Stimulated activated CD8-positive, alpha-beta memory T cell treated with anti-CD3 and anti-CD28 coated beads, Interleukin-4, amount 100 ng/mL, for 1 hour (primary cell): ENCODE measurements around the gene NKAIN1.
"Not testable (repeated sequence)": the region's sequence is repeated elsewhere in the genome, so short reads cannot be mapped to it uniquely, and the experiment has no call there.

ENCODE experiments used
- DNase-seq, 2 donors: peaks; one replicate each; pipeline ENCODE4 v3.0.0-alpha.2; 2020; ENCODE audit warnings: low read depth in 2 of 2, low spot score in 1 of 2

NKAIN1 gene

DNA sequence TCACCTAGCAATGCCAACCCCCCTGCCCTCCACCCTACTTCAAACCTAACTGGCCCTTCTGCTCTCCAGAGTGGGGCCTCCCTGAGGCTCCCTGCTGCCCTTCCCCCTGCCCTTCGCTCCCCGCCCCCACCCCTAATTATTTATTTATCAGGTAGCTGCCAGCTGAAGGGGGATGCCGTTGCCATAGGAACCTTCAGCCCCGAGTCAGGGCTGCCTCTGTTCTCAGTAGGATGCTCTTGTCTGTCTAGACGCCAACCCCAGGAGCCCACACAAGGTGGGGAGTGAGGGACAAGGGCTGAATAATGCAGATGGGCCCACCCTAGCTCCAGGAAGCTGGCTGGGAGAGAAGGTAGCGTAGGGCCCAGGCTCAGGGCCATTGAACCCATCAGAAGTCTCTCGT is 41.1 kb downstream of the NKAIN1 start:
- no peak for DNase-seq

DNA sequence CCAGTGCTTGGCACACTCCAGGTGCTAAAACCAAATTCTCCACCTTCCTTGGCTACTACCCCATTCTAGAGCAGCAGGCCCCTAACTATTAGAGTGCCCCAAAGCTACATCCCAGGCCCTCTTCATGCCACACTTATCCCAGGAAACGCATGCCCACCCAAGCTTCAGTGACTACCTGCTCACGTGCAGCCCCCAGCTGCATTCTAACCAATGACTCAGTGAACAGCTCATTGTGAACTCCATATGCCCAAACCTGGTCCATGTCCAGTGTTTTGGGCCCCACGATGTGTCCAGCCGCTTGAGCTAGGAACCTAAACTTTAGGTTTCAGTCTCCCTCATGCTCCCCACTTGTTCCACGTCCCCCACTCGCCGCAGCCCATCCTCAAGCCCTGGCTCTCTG is 41.5 kb downstream of the NKAIN1 start:
- DNase-seq, result no peak

DNA sequence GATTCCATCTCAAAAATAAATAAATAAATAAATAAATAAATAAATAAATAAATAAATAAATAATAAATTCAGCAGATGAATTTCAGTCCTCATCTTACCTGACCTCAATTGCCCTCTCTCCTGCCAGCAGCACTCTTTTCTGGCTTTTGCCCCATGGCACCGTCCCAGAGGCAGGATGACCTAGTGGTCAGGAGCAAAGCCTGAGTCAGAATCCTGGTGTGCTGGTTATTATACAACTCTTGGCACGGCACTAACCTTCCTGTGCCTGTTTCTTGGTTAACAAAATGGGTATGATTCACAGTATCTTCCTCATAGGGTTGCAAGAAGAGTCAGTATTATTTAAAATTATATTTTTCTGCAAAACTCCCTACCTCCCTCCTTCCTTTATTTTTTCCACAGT is 43.0 kb downstream of the NKAIN1 start:
- DNase-seq, result no peak

DNA sequence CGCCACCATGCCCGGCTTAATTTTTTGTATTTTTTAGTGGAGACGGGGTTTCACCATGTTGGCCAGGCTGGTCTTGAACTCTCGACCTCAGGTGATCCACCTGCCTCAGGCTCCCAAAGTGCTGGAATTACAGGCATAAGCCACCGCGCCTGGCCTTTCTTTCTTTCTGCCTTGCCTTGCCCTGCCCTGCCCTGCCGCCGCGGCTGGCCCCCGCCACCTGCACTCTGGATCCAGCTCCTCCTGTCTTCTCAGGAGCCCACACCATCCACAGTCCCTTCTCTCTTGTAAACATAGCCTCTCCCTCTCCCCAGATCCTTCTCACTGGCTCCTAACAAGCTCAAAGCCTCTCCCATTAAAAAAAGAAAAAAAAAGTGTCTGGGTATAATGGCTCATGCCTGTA is 44.4 kb downstream of the NKAIN1 start:
- DNase-seq, result not testable (repeated sequence)

DNA sequence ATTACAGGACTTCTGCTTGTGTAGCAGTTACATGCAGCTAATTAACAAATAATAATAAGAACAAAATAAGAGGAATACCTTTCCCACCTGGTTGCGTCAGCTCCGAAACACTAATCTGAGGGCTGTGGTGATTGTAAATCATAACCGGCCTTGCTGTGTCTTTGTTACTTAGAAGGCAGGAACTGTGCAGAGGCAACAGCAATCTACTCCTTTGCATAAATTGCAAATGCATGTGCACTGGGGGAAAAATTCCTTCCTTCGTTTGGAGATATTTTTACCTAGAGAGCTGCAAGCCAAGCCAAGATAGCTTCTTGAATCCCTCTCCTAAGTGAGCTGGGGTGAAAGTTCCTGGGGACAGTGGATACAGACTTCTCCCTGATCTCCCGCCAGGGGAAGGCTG is 46.0 kb downstream of the NKAIN1 start:
- no peak for DNase-seq

DNA sequence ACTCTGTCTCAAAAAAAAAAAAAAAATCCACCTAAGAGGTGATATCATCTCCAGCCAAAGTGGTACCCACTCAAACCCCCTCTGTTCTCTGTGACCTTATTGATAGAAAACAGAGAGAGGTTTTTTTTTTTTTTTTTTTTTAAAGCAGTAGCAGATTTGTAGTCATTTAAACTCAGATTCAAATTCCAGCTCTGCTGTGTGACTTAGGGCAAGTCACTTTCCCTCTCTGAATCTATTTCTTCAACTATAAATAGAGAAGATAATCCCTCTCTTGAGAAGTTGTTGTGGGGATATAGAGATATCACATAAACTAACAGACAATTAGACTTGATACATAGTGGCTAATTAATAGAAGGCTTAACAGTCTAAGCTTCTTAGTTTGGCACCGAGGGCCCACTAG is 48.4 kb downstream of the NKAIN1 start:
- DNase-seq, result no peak

DNA sequence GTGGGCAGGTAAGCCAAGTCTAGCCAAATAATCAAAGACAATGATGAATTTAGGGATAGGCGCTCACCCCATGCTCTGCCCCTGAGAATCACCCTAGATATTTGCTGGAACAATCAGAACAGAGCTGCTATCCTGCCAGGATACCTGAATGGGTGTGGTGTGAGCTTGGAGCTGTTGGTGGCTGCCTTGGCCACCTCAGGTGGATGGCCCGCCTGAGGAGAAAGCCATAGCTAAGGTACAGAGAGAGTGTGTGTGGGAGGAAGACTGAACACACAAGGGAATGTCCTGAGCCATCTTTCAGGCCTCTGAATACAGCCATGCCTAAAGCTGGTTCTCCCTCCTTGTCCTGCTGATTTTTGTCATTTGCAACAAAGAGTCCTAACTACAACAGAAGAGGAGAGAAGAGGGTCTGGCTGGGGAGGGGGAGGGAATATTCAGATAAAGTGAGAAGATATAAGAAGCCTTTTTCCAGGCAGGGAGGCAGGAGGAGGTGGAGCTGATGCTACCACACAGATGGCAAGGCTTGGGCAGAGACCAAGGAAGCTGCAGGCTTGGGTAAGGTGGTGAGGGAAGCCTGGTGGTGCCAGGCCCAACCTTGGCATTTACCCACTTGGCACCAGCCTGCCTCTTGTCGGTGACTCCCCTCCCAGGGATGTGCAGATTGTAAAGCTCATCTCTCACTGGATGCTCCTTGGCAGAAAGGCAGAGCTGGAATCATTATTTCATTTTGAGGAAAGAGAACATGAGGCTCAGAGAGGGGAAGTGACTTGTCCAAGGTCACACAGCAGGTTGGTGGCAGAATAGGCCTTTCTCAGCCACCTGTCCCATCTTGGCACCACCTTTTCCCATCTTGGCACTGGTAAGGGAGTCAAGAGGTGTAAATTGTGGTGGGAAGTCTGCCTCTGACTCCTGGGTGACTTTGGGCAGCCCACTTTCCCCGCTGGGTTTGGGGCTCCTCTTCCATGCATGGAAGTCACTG is 49.7 kb downstream of the NKAIN1 start:
- DNase-seq, result no peak

DNA sequence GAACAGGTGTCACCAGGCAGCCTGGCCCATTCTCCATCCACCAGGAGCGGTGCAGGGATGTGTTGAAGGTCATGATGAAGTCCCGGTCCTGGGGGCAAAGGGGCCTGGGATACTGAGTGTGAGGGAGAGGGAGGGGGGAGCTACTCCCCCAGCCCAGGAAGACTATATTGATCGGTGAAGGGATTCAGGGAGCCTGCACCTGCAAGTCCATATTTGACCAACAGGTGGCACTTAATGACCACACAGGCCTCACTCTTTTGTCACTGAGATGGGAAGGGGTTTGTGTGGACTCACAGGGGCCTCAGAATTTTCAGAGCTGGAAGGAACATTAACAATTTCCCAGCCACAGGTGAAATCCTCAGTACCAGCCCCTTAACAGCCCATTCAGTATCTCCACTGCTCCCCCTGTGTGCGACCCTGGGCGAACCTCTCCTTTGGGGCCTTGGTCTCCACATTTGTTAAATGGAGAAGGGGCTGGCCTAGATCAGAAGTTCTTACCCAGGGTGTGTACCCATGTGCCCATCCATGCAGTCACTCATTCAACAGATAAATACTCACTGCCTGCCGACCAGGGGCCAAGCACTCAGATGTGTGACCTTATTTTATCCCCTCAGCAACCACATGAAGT is 55.6 kb downstream of the NKAIN1 start:
- DNase-seq, result no peak

DNA sequence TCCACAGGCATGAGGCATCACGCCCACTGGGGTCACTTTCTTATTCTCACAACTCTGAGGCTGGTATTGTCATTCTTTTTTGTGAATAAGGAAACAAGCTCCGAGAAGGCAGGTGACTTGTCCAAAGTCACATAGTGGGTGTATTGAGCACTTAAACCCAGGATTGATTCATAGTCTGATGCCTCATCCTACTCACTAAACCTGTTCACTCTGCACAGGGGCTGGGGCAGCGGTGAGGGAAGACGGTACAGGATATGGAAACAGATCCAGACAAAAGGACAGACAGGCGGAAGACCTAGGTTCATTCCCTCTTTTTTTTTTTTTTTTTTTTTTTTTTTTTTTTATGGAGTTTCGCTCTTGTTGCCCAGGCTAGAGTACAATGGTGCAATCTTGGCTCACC is 56.6 kb downstream of the NKAIN1 start:
- DNase-seq, result no peak

DNA sequence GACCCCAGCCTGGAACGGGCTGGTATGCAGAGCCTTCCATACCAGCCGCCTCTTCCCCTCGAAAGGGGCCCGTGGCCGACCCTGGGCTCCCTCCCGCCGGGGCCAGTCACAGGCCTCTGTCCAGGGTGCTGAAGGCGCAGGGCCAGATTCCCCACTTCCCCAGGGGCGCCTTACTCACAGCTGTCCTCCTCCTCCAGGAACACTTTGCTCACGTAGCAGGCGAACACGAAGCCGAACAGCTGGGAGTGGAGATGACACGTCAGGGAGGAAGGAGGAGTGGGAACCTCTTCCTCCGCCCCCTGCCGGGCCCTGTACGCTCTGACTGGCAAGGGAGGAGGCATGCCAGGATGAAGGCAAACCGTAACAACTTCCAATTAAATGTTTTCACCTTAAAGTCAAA is 57.3 kb downstream of the NKAIN1 start:
- DNase-seq, result peak in 1 of 2 donors; percentile 10

DNA sequence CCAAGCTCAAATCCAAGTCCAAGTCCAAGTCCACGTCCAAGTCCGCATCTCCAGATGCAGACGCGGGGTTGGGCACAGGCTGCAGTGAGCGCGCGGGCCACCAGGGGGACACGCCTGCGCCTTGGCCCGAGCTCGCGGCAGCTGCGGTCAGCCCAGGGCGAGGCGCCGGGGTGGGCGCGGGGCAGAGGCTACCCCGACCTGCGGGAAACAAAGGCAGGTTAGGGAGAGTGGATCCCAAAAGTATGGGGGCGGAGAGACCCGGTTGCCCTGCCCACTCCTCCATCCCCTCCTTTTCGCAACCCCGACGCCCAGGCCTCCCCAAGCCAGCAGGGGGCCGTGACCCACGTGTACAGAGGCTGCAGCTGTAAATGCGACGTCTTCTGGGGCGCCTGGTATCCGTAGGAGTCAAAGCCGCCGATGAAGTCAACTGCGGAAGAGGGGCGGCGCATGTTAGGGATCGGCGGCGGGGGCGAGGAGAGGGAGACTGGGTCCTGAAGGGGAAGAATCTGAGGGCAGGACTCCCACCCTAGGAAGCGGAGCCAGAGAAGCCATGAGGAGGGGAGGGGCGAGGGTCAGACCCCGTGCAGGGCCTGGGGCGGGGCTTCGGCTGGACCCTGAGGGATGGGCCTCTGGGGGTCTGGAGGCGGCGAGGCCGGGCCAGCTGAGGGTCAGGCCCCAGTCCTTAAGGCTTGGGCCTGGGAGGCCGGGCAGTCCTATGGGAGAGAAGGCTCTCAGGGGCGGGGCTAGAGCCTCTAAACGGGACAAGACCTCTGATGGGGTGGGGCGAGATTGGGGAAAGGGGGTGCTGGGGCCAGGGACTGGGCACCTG is 58.0 kb downstream of the NKAIN1 start:
- no peak for DNase-seq

DNA sequence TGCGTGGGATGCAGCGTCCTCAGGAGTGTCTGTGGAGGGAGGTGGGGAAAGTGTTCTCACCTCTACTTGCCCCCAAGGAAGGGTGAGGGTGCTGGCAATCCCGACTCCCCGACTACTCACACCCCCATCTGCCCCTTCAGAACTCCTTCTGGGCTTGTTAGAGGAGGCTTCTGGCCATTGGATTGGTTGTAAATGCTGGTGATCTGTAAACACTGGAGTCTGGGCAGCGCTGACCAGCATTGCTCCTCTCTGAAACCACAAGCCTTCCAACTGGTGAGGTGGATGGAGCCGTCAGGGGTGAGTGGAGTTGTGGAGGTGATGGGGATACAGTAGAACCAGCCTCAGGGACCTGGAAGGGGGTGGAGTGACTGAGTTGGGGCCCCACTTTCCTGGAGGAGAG is 59.3 kb downstream of the NKAIN1 start:
- DNase-seq, result no peak

DNA sequence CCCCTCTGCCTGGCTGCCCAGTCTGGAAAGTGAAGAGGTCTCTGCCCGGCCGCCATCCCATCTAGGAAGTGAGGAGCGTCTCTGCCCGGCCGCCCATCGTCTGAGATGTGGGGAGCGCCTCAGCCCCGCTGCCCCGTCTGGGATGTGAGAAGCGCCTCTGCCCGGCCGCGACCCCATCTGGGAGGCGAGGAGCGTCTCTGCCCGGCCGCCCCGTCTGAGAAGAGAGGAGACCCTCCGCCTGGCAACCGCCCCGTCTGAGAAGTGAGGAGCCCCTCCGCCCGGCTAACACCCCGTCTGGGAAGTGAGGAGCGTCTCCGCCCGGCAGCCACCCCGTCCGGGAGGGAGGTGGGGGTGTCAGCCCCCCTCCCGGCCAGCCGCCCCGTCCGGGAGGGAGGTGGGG is 63.4 kb downstream of the NKAIN1 start:
- not testable (repeated sequence) for DNase-seq

DNA sequence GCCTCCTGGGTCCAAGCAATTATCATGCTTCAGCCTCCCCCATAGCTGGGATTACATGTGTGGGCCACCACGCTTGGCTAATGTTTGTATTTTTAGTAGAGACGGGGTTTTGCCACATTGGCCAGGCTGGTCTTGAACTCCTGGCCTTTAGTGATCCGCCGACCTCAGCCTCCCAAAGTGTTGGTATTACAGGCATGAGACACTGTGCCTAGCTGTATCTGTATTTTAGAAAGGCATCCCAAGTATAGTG is 69.3 kb downstream of the NKAIN1 start:
- no peak for DNase-seq

DNA sequence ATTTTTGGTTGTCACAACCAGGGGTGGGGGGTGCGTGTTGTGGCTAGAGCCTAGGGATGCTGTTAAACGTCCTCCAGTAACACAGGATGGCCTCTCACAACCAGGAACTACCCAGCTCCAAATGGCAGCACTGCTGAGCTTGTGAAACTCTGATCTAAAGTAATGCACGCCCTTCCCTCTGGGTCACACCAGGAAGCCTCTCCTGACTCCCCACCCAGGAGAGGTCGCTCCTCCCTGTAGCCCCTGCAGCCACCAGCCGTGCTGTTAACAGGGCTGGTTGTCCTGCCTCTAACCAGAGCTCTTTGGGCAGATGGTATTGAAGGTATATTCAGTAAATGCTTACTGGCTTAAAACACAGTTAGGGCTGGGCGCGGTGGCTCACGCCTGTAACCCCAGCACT is 73.2 kb downstream of the NKAIN1 start:
- DNase-seq, result no peak

DNA sequence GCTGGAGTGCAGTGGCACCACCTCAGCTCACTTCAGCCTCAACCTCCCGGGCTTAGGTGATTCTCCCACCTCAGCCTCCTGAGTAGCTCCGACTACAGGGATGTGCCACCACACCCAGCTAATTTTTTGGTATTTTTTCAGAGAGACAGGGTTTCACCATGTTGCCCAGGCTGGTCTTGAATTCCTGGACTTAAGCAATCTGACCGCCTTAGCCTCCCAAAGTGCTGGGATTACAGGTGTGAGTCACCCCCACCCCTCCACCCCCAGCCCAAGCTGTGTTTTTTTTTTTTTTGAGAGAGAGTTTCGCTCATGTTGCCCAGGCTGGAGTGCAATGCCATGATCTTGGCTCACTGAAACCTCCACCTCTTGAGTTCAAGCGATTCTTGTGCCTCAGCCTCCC is 75.4 kb downstream of the NKAIN1 start:
- DNase-seq, result no peak

DNA sequence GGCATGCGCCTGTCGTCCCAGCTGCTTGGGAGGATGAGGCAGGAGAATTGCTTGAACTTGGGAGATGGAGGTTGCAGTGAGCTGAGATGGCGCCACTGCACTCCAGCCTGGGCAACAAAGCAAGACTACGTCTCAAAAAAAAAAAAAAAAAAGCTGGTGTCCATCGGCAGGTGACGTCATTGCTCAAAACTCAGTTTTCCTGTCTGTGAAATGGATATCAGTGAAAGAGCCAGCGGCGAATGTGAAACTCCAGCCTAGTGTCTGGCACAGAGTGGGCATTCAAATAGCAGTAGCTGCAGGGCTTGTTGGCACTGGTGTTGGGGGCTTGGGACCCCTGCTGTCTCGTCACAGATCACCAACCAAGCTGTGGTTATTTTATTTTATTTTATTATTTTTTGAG is 75.8 kb downstream of the NKAIN1 start:
- no peak for DNase-seq

DNA sequence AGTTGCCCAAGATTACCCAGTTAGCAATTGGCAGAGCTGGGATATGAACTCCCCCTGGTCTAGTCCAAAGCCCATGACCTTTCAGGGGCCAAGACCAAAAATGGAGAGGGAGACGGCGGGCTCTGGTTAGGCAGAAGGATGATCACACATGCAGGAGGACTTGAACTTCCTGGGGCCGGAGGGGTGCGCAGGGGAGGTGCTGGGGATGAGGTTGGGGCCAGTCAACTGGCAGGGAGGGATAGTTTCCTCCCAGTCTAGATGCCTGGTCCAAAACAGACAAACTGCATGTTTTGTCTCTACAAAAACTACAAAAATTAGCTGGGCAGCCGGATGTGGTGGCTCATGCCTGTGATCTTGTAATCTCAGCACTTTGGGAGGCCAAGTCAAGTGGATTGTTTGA is 78.1 kb downstream of the NKAIN1 start:
- DNase-seq, result no peak

DNA sequence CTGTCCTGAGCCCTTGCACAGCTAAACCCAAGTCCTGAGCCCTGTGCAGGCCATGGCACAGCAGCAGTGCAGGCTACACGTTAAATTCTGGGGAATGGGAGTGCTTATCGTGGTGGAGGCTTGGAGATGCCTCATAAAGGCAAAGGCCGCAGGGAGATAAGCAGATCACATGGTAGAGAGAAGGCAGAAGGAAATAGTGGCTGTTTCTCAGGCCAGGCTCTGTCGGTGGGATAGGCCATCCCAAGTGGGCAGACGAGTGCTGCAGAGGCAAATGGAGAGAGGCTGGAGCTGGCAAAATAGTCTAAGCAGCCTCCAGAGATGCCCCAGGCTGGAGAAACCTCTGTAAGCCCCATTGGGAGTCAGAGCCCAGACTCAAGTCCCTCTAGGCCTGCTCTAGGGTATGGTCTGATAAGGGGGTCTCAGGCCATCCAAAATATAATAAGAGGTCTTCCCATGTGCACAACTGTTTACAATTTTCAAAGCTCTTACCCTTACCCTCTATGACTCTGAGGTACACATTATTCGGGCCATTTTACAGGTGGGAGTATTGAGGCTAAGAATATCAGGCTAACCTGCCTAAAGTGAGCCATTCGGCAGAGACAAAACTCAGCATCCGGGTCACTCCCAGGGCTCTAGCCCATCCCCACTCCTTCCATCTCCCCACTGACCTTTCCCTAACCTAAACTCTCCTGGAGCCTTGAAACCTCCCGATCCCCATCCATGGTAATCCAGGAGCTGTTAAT is 79.6 kb downstream of the NKAIN1 start:
- no peak for DNase-seq

DNA sequence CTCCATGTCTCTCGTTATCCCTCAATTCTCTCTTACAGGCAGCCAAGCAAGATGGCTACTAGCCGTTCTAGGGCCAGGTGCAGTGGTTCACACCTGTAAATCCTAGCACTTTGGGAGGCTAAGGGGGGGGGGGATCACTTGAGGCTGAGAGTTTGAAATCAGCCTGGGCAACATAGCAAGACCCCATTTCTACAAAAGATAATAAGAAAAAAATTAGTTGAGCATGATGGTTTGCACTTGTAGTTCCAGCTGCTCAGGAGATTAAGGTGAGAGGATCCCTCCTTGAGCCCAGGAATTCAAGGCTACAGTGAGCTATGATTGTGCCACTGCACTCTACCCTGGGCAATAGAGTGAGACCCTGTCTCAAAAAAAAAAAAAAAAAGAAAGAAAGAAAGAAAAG is 80.4 kb downstream of the NKAIN1 start:
- DNase-seq, result no peak

DNA sequence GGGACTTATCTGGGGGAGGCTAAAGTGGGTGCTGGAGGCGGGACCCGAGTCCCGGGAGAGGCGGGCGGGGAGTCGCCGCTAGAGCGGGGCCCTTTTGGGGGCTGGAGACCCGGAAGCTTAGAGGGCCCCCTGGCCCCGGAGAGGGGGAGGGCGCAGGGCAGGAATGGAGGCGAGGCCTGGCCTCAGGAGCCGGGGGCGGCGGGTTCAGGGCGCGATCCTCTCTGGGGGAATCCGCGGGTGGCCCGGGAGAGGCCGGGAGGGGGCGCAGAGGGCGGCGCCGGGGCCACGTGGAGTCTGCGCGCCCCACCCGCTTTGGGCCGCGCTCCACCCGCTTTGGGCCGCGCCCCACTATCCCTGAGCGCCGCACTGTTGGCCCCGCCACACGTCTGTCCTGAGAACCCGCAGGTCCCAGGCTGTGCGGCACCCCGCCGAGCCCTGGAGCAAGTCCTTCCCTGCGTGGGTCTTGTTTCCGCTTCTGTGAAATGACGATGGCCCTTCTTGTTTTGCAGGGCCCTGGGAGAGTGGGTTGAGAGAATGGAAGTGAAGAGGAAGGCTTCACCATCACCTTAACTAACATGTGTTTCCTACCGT is 84.4 kb downstream of the NKAIN1 start:
- peak; percentile 5 to 28 for DNase-seq
